Cortex of kidney (tissue), 1 donor: Measurements from ENCODE around the gene ELK1.

ENCODE experiments used
- DNase-seq: peaks from one replicate; lab custom pipeline; 2025; lab: John Stamatoyannopoulos, UW

Gene ELK1

GRCh38 chrX:47644557-47645091 lies 5.7 kb downstream of the ELK1 start:
- no peak for DNase-seq

GRCh38 chrX:47643926-47644325 lies 6.4 kb downstream of the ELK1 start:
- no peak for DNase-seq

DNA sequence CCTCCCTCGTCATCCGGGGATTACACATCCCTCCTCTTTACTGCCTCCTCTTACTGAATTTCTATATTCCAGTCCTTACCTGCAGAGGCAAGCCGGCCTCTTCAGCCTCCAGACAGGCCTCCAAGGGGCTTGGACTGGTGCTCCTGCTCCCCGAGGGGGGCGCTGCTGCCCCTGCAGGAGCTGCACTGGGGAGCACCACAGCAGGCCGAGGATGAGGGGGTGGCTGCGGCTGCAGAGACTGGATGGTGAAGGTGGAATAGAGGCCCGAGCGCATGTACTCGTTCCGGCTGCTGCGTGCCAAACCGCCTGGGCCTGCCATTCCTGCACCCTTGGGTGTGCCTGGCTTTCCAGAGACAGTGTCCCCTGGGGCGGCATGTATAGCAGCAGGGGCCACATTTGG lies 11.5 kb downstream of the ELK1 start:
- no peak for DNase-seq

GRCh38 chrX:47637546-47638195 lies 12.7 kb downstream of the ELK1 start:
- no peak for DNase-seq

GRCh38 chrX:47634871-47635575 lies 15.3 kb downstream of the ELK1 start:
- no peak for DNase-seq

GRCh38 chrX:47633689-47634590 lies 16.4 kb downstream of the ELK1 start:
- DNase-seq = no peak

DNA sequence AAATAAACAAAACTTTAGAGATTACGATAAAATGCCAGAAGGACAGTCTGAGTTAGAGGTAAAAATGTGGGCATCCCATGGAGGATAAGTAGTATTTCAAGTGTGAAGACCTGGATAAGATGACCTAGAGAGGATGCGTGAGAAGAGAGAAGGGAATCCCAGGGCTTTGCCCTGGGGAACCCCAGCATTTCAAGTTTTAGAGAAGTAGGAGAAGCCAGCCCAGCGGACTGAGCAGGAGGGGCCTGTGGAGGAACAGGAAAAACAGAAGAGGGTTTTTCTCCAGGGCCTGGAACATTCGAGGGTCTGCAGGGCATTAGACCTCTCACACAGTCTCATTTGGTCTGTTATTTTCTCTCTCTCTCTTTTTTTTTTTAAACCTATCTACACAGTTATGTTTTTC lies 17.7 kb downstream of the ELK1 start:
- DNase-seq = no peak

DNA sequence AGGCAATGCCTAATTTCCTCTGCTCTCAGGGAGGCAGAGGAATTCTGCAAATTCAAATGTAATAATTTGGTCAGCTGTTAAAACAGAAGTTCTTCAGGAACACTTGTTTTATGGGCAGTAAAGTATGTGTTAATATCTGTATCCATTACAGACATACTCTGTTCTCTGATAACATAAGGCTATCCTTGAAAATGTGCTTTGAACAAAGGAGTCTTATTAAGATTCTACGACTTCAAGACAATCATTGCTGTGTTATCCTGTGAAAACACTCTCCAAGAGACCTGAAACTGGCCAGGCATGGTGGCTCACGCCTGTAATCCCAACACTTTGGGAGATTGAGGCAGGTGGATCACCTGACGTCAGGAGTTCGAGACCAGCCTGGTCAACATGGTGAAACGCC lies 18.7 kb downstream of the ELK1 start:
- DNase-seq = no peak

DNA sequence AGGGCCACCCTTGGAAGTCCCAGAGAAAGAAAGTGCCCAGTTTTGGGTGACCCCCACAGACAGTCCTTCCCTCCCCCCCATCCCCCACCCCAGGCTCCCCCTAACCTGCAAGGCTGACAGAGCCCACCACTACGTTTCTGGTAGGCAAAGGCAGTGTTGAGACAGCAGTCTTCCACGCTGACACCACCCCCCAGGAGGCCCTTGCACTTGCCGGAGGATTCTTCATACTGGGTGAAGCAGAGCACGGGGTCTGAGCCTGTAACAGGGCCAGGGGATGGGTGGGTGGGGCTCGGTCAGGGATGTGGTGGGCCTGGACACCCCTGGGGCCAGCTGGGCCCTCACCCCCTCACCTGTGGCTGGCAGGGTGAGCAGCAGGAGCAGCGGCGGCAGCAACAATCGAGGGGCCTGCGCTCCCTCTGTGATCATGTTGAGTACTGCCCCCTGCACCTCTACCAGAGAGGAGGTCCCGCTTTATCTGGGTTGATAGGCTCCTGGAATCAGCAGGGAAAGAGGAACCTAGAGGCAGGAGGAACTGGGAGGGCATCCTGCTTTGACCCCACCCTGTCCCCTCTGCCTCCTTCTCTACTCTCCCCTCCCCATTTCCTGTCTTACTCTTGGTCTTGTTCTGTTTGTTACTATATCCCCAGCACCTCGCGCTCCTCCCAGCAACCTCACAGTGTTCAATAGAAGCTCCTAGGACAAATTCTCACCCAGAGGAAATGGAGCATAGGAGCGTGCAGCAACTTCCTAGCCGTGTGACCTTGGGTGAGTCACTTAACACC lies 20.8 kb downstream of the ELK1 start, which contains the start of gene CFP:
Gene CFP (minus strand): TSS at position 512 of the 782 bp plus-strand sequence. CDS start 86 bp downstream, at position 426.
- no peak for DNase-seq

- DNase-seq = no peak
Observed at GRCh38 chrX:47628982-47629381, 21.4 kb downstream of the ELK1 start.

DNA sequence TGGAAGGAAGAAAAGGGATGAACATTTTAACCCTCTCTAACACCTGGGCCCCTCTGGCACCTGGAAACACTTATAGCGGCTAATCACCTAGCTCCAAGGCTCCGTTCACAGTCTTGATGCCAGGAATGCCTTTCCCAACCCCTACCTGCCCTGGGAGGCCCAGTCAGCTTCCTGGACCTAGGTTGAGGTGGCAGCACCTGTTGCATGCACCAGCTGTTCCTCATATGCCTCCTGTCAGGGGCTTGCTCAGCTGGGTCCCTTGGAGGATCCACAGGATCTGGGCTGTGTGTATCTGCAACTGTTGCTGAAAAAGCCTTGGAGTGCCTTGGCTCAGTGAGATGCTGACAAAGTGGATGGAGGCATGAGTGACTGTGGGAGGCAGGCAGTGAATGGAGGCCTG lies 25.0 kb downstream of the ELK1 start:
- no peak for DNase-seq

DNA sequence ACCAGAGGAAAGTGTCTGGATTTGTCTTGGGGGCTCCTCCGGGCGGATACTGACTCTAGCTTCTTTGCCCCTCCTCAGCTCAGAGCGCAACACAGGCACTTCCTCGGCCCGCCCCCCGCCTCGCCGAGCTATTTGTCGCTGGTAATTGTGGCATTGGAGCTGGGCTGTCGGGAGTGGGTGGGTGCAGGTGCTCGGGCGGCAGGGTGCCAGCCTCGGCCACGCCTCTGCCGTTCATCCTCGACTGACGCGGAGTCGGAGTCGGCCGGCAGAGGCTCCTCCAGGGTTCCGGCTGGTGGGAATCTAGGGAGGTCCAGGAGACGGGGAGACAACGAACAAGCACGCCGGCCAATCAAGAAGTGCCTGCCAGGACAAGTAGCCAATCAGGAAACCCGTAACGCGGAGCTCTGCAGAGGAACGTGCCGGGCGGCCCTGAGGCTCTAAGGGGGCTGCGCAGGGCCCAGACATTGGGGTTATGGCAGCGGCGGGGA lies 26.8 kb downstream of the ELK1 start:
- no peak for DNase-seq

GRCh38 chrX:47621851-47622250 lies 28.5 kb downstream of the ELK1 start:
- no peak for DNase-seq

GRCh38 chrX:47620303-47620685 lies 30.1 kb downstream of the ELK1 start:
- DNase-seq = no peak

- DNase-seq = peak; percentile 6
Observed at GRCh38 chrX:47619486-47620302, 30.7 kb downstream of the ELK1 start, which contains the start of gene SYN1. SYN1 (minus strand) TSS chrX:47619857; CDS start chrX:47619728, 129 bp downstream.

GRCh38 chrX:47618923-47619485 lies 31.4 kb downstream of the ELK1 start:
- no peak for DNase-seq

DNA sequence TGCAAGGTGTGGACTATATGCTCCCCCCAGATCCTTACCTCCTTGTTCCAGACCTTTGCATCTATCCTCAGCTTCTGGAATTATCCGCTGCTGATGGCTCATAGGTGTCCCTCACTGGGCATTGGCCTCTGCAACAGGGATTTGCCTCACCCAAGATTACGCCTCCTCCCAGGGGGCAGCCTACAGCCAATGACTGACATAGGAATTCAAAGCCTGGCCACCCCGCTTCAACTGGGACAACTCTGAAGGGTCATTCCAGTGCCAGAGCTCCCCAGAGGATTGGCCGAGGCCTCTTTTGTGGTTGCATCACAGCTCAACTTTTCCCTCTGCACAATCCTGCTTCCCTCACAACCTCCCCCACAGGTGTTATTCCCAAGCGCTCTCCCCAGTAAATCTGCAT lies 35.7 kb downstream of the ELK1 start:
- DNase-seq = no peak

- DNase-seq = no peak
Observed at GRCh38 chrX:47613082-47613481, 37.3 kb downstream of the ELK1 start.

DNA sequence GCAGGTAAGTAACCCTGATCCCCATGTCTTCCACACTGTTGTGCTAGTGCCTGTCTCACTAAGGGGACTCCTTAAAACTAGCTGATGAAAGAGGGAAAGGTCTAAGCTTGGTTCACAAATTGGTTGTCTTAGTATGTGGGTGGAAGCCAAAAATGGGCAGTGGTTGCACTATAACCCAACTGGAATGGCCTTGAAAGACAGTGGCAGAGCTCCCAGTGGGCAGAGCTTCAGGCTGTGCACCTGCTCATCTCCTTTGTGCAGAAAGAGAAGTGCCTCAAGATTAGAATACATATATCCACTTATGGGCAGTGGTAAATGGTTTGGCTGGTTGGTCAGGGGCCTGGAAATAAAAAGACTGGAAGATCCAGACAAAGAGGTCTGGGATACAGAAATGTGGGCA lies 37.9 kb downstream of the ELK1 start:
- no peak for DNase-seq

GRCh38 chrX:47611926-47612325 lies 38.4 kb downstream of the ELK1 start:
- no peak for DNase-seq
